PFSK-1 (cell line): ENCODE results near the gene RERE.

Experiments
- FOXP2 ChIP-seq: optimal IDR thresholded peaks from 2 replicates; pipeline ENCODE3; 2011; ENCODE audit warnings: borderline replicate concordance, control low read depth, inconsistent platforms; ENCODE audit not compliant: insufficient read depth; ENCODE audit errors: extremely low read length, extremely low read depth
- POLR2AphosphoS5 ChIP-seq: IDR thresholded peaks from 2 replicates; pipeline ENCODE4 v1.6.1; 2012; ENCODE audit warnings: low read depth, mild to moderate bottlenecking, control low read depth, low read length, moderate library complexity
- TAF1 ChIP-seq: IDR thresholded peaks from 2 replicates; pipeline ENCODE4 v1.6.1; 2012; ENCODE audit warnings: low read length, control low read depth, borderline replicate concordance; ENCODE audit not compliant: insufficient read depth
- TF ChIP-seq, protein P1 (sequence below), 2 experiments: IDR thresholded peaks; 2 replicates each; pipeline versions ENCODE4 v1.6.1 to v1.8.0; 2011 to 2012; ENCODE audit warnings: low read depth in 2 of 2, low read length in 2 of 2, control low read depth in 1 of 2, inconsistent platforms in 1 of 2, mild to moderate bottlenecking in 1 of 2, moderate library complexity in 1 of 2; ENCODE audit not compliant: insufficient read depth in 1 of 2

DNA sequence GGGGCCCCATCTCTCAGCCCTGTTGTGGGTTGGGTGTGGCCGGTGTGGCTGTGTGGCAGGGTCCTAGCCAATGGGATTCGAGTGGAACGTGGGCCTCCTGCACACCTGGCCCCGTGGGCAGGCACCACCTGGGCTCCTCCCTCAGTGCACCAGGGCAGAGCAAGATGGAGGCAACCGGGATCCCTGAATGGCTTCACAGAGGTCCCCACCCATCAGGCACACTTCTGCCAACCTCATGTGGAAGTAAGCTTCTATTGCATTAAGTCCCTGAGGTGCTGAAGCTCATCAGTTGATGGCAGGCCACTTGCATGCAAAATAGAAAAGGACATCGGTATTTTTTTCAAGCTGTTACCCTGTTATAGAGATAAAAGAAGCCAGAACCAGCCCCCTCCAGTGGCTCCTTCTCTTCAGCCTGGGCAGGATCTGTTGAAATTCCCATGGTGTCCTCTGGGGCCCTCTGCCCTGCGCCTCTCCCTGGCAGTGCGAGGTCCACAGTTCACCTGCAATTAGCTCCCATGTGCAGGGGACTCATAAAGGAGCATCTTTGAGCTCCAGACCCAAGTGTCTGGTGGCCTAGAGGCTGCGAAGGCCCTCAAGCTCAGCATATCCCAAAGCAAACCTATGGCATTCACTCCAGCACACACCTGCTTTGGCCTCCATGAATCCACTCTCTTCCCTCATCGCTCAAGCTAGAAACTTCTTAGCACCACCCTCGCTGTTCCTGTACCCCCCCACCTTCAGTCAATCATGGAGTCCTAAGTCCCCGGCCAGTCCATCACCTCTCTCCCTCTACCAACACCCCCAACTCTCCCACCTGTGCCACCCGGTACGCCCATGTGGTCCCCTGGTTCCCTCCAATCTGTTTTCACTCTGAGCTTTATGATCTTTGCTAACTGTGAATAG, 501.6 kb downstream of the RERE start:
- TF ChIP-seq FOXP2 (no peak), POLR2AphosphoS5 (no peak), TAF1 (no peak)
- TF ChIP-seq, protein P1, sequence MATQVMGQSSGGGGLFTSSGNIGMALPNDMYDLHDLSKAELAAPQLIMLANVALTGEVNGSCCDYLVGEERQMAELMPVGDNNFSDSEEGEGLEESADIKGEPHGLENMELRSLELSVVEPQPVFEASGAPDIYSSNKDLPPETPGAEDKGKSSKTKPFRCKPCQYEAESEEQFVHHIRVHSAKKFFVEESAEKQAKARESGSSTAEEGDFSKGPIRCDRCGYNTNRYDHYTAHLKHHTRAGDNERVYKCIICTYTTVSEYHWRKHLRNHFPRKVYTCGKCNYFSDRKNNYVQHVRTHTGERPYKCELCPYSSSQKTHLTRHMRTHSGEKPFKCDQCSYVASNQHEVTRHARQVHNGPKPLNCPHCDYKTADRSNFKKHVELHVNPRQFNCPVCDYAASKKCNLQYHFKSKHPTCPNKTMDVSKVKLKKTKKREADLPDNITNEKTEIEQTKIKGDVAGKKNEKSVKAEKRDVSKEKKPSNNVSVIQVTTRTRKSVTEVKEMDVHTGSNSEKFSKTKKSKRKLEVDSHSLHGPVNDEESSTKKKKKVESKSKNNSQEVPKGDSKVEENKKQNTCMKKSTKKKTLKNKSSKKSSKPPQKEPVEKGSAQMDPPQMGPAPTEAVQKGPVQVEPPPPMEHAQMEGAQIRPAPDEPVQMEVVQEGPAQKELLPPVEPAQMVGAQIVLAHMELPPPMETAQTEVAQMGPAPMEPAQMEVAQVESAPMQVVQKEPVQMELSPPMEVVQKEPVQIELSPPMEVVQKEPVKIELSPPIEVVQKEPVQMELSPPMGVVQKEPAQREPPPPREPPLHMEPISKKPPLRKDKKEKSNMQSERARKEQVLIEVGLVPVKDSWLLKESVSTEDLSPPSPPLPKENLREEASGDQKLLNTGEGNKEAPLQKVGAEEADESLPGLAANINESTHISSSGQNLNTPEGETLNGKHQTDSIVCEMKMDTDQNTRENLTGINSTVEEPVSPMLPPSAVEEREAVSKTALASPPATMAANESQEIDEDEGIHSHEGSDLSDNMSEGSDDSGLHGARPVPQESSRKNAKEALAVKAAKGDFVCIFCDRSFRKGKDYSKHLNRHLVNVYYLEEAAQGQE (IDR thresholded peaks at IDR 0.05; ENCODE audit: insufficient read depth in 1 of 2, low read depth in 2 of 2, low read length in 2 of 2), result no peak
